SK-N-SH (cell line): Measurements from ENCODE around the gene AGAP1. TPM values are rescaled to one million over a fixed set of nuclear protein-coding genes. Genes with fewer than 3 reads are reported as not detected.

ENCODE experiments used
- CTCF ChIA-PET: fragments of 300-600, 350-600 bp; formaldehyde crosslinking; extraction: SDS; loops from one replicate; lab custom pipeline; 2021; lab: Yijun Ruan, JAX
- POLR2A ChIA-PET: fragments of 350-600 bp; sonication (Branson Sonifier 250); formaldehyde crosslinking; extraction: SDS; loops from one replicate; lab custom pipeline; 2020; ENCODE audit warnings: antibody characterized with exemption, inconsistent platforms; lab: Yijun Ruan, JAX
- DNase-seq: peaks from one replicate; pipeline ENCODE4 v3.0.0; 2012
- H2AFZ ChIP-seq: fragments of 200-600 bp; sonication (generic); 2 replicates; pipeline ENCODE4 v1.8.1; 2016; ENCODE audit warnings: antibody characterized with exemption, mild to moderate bottlenecking, low read depth
- H3F3A ChIP-seq: fragments of 200-600 bp; sonication (generic); replicated peaks from 2 replicates; pipeline ENCODE3; 2016; ENCODE audit warnings: antibody characterized with exemption, mild to moderate bottlenecking; ENCODE audit not compliant: insufficient read depth
- H3K27ac ChIP-seq, 2 experiments: fragments of 200-500 bp in 1 of 2; fragments of 200-600 bp in 1 of 2; sonication (Bioruptor generic) in 1 of 2; sonication (generic), shearing (Covaris generic) in 1 of 2; 2 replicates each; pipeline versions ENCODE4 v1.5.1 to v1.6.1; 2014 to 2016; ENCODE audit warnings: low read depth in 2 of 2, inconsistent platforms in 1 of 2, low read length in 1 of 2, mild to moderate bottlenecking in 1 of 2, mixed read lengths in 1 of 2
- H3K27me3 ChIP-seq: fragments of 200-600 bp; sonication (generic), shearing (Covaris generic); 2 replicates; pipeline ENCODE4 v1.6.1; 2016; ENCODE audit warnings: mixed run types; ENCODE audit not compliant: insufficient read depth
- H3K36me3 ChIP-seq, 2 experiments: fragments of 200-500 bp in 1 of 2; fragments of 200-600 bp in 1 of 2; sonication (Bioruptor generic) in 1 of 2; sonication (generic) in 1 of 2; replicated peaks in 1 of 2; 2 replicates each; pipeline versions ENCODE3 to v1.5.1; 2014 to 2016; ENCODE audit warnings: low read length in 1 of 2, mild to moderate bottlenecking in 1 of 2; ENCODE audit not compliant: insufficient read depth in 2 of 2, control insufficient read depth in 1 of 2
- H3K4me1 ChIP-seq, 2 experiments: fragments of 200-500 bp in 1 of 2; fragments of 200-600 bp in 1 of 2; sonication (Bioruptor generic) in 1 of 2; sonication (generic), shearing (Covaris generic) in 1 of 2; 2 replicates each; pipeline versions ENCODE4 v1.5.1 to v1.6.1; 2014 to 2016; ENCODE audit warnings: low read depth in 1 of 2, low read length in 1 of 2, mixed run types in 1 of 2; ENCODE audit not compliant: insufficient read depth in 2 of 2, control insufficient read depth in 1 of 2
- H3K4me2 ChIP-seq: fragments of 200-600 bp; sonication (generic), shearing (Covaris generic); 2 replicates; pipeline ENCODE4 v1.6.1; 2017; ENCODE audit warnings: mixed run types
- H3K4me3 ChIP-seq, 2 experiments: fragments of 200-500 bp in 1 of 2; fragments of 200-600 bp in 1 of 2; sonication (Bioruptor generic) in 1 of 2; sonication (generic), shearing (Covaris generic) in 1 of 2; 2 replicates each; pipeline versions ENCODE4 v1.5.1 to v1.8.1; 2014 to 2016; ENCODE audit warnings: low read depth in 2 of 2, inconsistent platforms in 1 of 2, low read length in 1 of 2, mild to moderate bottlenecking in 1 of 2, mixed read lengths in 1 of 2, moderate library complexity in 1 of 2
- H3K79me2 ChIP-seq: fragments of 200-600 bp; sonication (generic); 2 replicates; pipeline ENCODE4 v1.8.1; 2017; ENCODE audit warnings: mild to moderate bottlenecking; ENCODE audit not compliant: insufficient read depth
- H3K9ac ChIP-seq: fragments of 200-600 bp; sonication (generic); 2 replicates; pipeline ENCODE4 v1.6.1; 2017; ENCODE audit warnings: mixed run types
- H3K9me2 ChIP-seq: fragments of 200-600 bp; sonication (generic); 2 replicates; pipeline ENCODE4 v1.6.1; 2017; ENCODE audit warnings: mixed run types
- H3K9me3 ChIP-seq: fragments of 200-600 bp; sonication (generic); 2 replicates; pipeline ENCODE4 v1.6.1; 2017; ENCODE audit warnings: mixed run types, mild to moderate bottlenecking, moderate library complexity
- H4K20me1 ChIP-seq: fragments of 200-600 bp; sonication (generic); 2 replicates; pipeline ENCODE4 v1.6.1; 2017; ENCODE audit warnings: mild to moderate bottlenecking, mixed run types; ENCODE audit not compliant: insufficient read depth
- ELF1 ChIP-seq: IDR thresholded peaks from 2 replicates; pipeline ENCODE4 v1.4.0; 2012
- EP300 ChIP-seq, 2 experiments: IDR thresholded peaks; 2 replicates each; pipeline versions ENCODE4 v1.4.0 to v1.6.1; 2012; ENCODE audit warnings: borderline replicate concordance in 1 of 2, low read depth in 1 of 2, low read length in 1 of 2
- EZH2phosphoT487 ChIP-seq: fragments of 200-600 bp; sonication (generic); IDR thresholded peaks from 2 replicates; pipeline ENCODE4 v1.6.1; 2017; ENCODE audit warnings: low read depth, mixed run types, mild to moderate bottlenecking, antibody characterized with exemption, moderate library complexity, borderline replicate concordance
- FOSL2 ChIP-seq: IDR thresholded peaks from 2 replicates; pipeline ENCODE4 v1.4.0; 2012; ENCODE audit warnings: low read depth, mild to moderate bottlenecking, moderate library complexity, borderline replicate concordance
- FOXJ3 ChIP-seq: sonication (generic); formaldehyde crosslinking; IDR thresholded peaks from 2 replicates; pipeline ENCODE4 v1.5.1; 2020; ENCODE audit warnings: mild to moderate bottlenecking, missing genetic modification reagents
- FOXM1 ChIP-seq: IDR thresholded peaks from 2 replicates; pipeline ENCODE4 v1.4.0; 2012; ENCODE audit warnings: low read depth, mild to moderate bottlenecking
- GABPA ChIP-seq: IDR thresholded peaks from 2 replicates; pipeline ENCODE4 v1.4.0; 2012; ENCODE audit warnings: low read depth, mild to moderate bottlenecking
- JUND ChIP-seq: IDR thresholded peaks from 2 replicates; pipeline ENCODE4 v1.4.0; 2012
- MAX ChIP-seq: IDR thresholded peaks from 2 replicates; pipeline ENCODE4 v1.4.0; 2012; ENCODE audit warnings: low read depth
- MEF2A ChIP-seq: IDR thresholded peaks from 2 replicates; pipeline ENCODE4 v1.4.0; 2012; ENCODE audit warnings: low read depth, borderline replicate concordance
- NRF1 ChIP-seq: IDR thresholded peaks from 2 replicates; pipeline ENCODE4 v1.6.1; 2012; ENCODE audit warnings: low read depth, mild to moderate bottlenecking, low read length
- RAD21 ChIP-seq: IDR thresholded peaks from 2 replicates; pipeline ENCODE4 v1.6.1; 2012; ENCODE audit warnings: mild to moderate bottlenecking, low read length
- REST ChIP-seq: IDR thresholded peaks from 2 replicates; pipeline ENCODE4 v1.6.1; 2012; ENCODE audit warnings: mild to moderate bottlenecking, low read depth, low read length, moderate library complexity
- RFX5 ChIP-seq: IDR thresholded peaks from 2 replicates; pipeline ENCODE4 v1.6.1; 2012; ENCODE audit warnings: mild to moderate bottlenecking, improper control_type of control experiment, low read length
- SIN3A ChIP-seq: IDR thresholded peaks from 2 replicates; pipeline ENCODE4 v1.6.1; 2012; ENCODE audit warnings: low read depth, mild to moderate bottlenecking, low read length, moderate library complexity, borderline replicate concordance
- SMC3 ChIP-seq: IDR thresholded peaks from 2 replicates; pipeline ENCODE4 v1.6.1; 2012; ENCODE audit warnings: low read depth, low read length, improper control_type of control experiment
- TAF1 ChIP-seq: IDR thresholded peaks from 2 replicates; pipeline ENCODE4 v1.6.1; 2012; ENCODE audit warnings: low read depth, mild to moderate bottlenecking, low read length, moderate library complexity, borderline replicate concordance
- TCF12 ChIP-seq: IDR thresholded peaks from 2 replicates; pipeline ENCODE4 v1.4.0; 2012
- USF1 ChIP-seq: IDR thresholded peaks from 2 replicates; pipeline ENCODE4 v1.4.0; 2012; ENCODE audit warnings: low read depth, borderline replicate concordance
- YY1 ChIP-seq: IDR thresholded peaks from 2 replicates; pipeline ENCODE4 v1.4.0; 2012; ENCODE audit warnings: low read depth, mild to moderate bottlenecking
- WGBS: methylation state at CpG from one replicate; pipeline ENCODE4 v1.1.6; 2017; ENCODE audit warnings: low lambda C conversion rate; 5-methylcytosine and 5-hydroxymethylcytosine counted together
- polyA plus RNA-seq, 3 experiments: library from polyadenylated mRNA; depleted of rRNA; stranded (reverse); fragments of >200 nt; gene quantifications; 2 replicates each; pipeline ENCODE4 v1.2.3, GENCODE V29; 2012
- TF ChIP-seq, protein P1 (sequence below): IDR thresholded peaks from 2 replicates; pipeline ENCODE4; 2012

AGAP1 gene
- polyA plus RNA-seq, 1 of the 3 experiments (the other 2 are of a cell fraction) = 8.8 TPM

DNA sequence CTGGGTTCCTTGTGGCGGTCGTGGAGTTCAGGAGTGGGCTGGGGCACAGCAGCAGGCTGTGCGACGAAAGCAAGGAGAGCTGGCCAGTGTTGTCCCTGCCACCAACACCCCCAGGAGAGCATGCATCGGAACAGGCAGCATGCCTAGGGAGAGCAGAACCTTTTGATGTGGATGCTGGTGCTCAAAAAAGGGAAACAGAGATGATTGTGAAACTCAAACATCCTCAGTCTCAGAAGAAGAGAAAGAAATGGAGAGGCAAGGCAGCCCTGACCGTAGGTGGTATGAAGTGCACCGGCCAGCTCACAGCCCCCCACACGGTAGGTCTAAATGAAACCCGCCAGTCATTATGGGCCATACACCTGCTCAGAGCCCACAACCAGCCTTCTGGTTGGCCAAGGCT, 420.9 kb downstream of the AGAP1 start (continued):
- TF ChIP-seq REST (no peak), FOSL2 (no peak)

DNA sequence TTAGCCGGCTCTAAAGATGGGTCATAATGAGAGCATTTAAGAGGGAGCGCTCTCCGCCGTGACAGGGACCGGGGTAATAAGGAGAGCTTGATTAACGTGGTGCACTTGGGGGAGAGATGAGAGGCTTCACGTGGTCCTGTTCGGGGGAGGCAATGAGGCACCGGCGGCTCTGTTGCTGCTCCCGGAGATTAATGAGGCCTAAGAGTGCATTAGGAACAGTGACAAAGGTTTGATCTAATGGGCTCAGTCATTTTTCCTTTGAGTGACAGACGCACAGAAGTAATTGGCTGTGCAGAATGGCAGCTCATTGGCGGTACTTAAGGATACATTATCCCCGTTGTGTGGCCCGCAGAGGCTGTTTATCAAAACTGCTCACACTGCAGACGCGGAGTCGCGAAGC, 423.7 kb downstream of the AGAP1 start:
- DNase-seq = no peak
- Histone ChIP-seq H3K79me2 (no peaks in the 10 kb centered on the region), H3K9me2 (no peaks in the 10 kb centered on the region), H3K27ac (no peak overlapping the region), H3K4me2 (no peak overlapping the region), H3F3A (no peaks in the 10 kb centered on the region), H3K36me3 (no peaks in the 10 kb centered on the region), H3K4me1 (no peaks in the 10 kb centered on the region), H4K20me1 (no peaks in the 10 kb centered on the region), H3K9me3 (no peaks in the 10 kb centered on the region), H3K27me3 (no peaks in the 10 kb centered on the region), H2AFZ (no peak overlapping the region), H3K9ac (no peak overlapping the region), H3K4me3 (no peak overlapping the region)
- TF ChIP-seq GABPA (no peak), YY1 (no peak), NRF1 (no peak), SMC3 (no peak), EP300 (IDR thresholded peaks at IDR 0.05; ENCODE audit: borderline replicate concordance in 1 of 2, low read depth in 1 of 2, low read length in 1 of 2) (no peak), FOSL2 (no peak), USF1 (no peak), RFX5 (no peak), TCF12 (no peak), MEF2A (no peak), ELF1 (no peak)
- ChIA-PET POLR2A (no interaction called here), CTCF (interaction anchor here (0.6 to 2.2 kb wide), 3 partner anchors 21 to 260 kb away, joined by 3 to 7 read pairs (median 3); no protein-coding TSS in a partner anchor)
- WGBS = 97% methylated on average over 19 of the region's 19 CpGs

DNA sequence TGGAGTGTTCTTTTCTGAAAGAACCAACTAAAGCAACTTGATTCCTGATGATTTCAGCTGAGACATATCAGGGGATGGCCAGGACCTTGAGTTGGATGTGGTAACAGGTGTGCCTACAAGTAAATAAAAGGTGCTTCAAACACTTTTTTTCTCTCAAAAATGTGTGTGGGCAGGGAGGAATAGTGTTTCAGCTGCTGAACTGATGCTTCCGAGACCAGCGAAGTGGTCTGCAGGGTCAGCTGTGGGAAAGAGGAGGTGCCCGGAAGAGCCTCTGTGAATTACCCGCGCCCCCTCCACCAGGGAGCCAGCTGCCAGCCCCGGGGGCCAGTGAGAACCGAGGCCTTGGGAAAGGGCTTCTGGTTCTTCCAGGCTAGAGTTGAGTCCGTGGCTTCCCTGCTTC, 425.0 kb downstream of the AGAP1 start:
- H3F3A ChIP-seq = no peaks in the 10 kb centered on the region
- 100% methylated on average over 4 of the region's 8 CpGs for WGBS
- TF ChIP-seq FOSL2 = no peak
- TF ChIP-seq FOXJ3 (CRISPR knock-in tag) = no peak
- TF ChIP-seq SMC3 = no peak
- no peak for TF ChIP-seq SIN3A
- no peak for TF ChIP-seq MEF2A
- no peak for TF ChIP-seq YY1
- TF ChIP-seq, protein P1, sequence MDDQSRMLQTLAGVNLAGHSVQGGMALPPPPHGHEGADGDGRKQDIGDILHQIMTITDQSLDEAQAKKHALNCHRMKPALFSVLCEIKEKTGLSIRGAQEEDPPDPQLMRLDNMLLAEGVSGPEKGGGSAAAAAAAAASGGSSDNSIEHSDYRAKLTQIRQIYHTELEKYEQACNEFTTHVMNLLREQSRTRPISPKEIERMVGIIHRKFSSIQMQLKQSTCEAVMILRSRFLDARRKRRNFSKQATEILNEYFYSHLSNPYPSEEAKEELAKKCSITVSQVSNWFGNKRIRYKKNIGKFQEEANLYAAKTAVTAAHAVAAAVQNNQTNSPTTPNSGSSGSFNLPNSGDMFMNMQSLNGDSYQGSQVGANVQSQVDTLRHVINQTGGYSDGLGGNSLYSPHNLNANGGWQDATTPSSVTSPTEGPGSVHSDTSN = no peak
- TF ChIP-seq RFX5 = no peak
- TF ChIP-seq FOXM1 = no peak
- no peak for TF ChIP-seq EP300 (IDR thresholded peaks at IDR 0.05; ENCODE audit: borderline replicate concordance in 1 of 2, low read depth in 1 of 2, low read length in 1 of 2)
- no peak for TF ChIP-seq EZH2phosphoT487
- no peak for TF ChIP-seq GABPA
- TF ChIP-seq JUND = no peak
- no peak for TF ChIP-seq RAD21
- TF ChIP-seq MAX = no peak
- TF ChIP-seq TAF1 = no peak
- no peak for TF ChIP-seq NRF1
- H3K36me3 ChIP-seq = no peaks in the 10 kb centered on the region
- no peak overlapping the region for H3K4me3 ChIP-seq
- H3K9me2 ChIP-seq = no peaks in the 10 kb centered on the region
- H3K9me3 ChIP-seq = no peaks in the 10 kb centered on the region
- H4K20me1 ChIP-seq = no peaks in the 10 kb centered on the region
- no peak overlapping the region for H3K9ac ChIP-seq
- CTCF ChIA-PET = interaction anchor here (0.9 to 2.2 kb wide), 2 partner anchors 140 to 259 kb away, joined by 3 to 7 read pairs; no protein-coding TSS in a partner anchor
- no peak overlapping the region for H2AFZ ChIP-seq
- H3K27ac ChIP-seq = no peak overlapping the region
- no peaks in the 10 kb centered on the region for H3K79me2 ChIP-seq
- DNase-seq = no peak
- no peaks in the 10 kb centered on the region for H3K4me1 ChIP-seq
- H3K4me2 ChIP-seq = no peak overlapping the region
- H3K27me3 ChIP-seq = no peaks in the 10 kb centered on the region
- POLR2A ChIA-PET = no interaction called here
